ENCODE measurements around the gene G2E3. TPM values are rescaled to one million over a fixed set of nuclear protein-coding genes. Genes with fewer than 3 reads are reported as not detected.

G2E3 gene
- total RNA-seq: 10 to 100 TPM in 6 of 7 donors, 1 to 10 TPM in 1; 8.3 to 20.4 (median 16.5) TPM
- 1 to 10 TPM; 5.5 to 7.9 TPM for polyA plus RNA-seq
- long read RNA-seq, donor 1, partial matches to known transcripts: 33 of 48 reads
- long read RNA-seq, donor 1, other reads (novel, unspliced or antisense): 15 of 48 reads
- long read RNA-seq, donor 2, full-length matches to known transcripts: 12 of 43 reads
- long read RNA-seq, donor 2, partial matches to known transcripts: 31 of 43 reads
- long read RNA-seq, donor 2, other reads (novel, unspliced or antisense): 0 of 43 reads
- long read RNA-seq, donor 3, full-length matches to known transcripts: 20 of 25 reads
- long read RNA-seq, donor 3, partial matches to known transcripts: 0 of 25 reads
- long read RNA-seq, donor 3, other reads (novel, unspliced or antisense): 5 of 25 reads

- intact Hi-C loops (cut with DNase I): no loop called here
- Histone ChIP-seq H3K36me3 (no peaks in the 10 kb centered on the region), H3K27me3 (no peaks in the 10 kb centered on the region), H3K4me1 (ENCODE audit: insufficient read depth) (no peaks in the 10 kb centered on the region), H3K9me3 (no peaks in the 10 kb centered on the region), H3K4me3 (peak within 1 kb of the TSS; percentile 72), H3K27ac (peak within 1 kb of the TSS; percentile 49 to 51)
- WGBS, 3 donors: 0% methylated on average over 62 of the region's 62 CpGs
- no peak for TF ChIP-seq EP300 (IDR thresholded peaks at IDR 0.05)
- peak; percentile 51 for TF ChIP-seq POLR2A (IDR thresholded peaks at IDR 0.05)
- DNase-seq: peak; percentile 80 to 89 (median 82)
Observed at GRCh38 chr14:30558675-30559555, at the start of gene G2E3. Gene G2E3, plus strand, starts transcription at chr14:30559158. Its CDS starts 21,922 bp downstream, at chr14:30581080.

- TF ChIP-seq CTCF (IDR thresholded peaks at IDR 0.05) (no peak), EP300 (IDR thresholded peaks at IDR 0.05) (no peak), POLR2A (IDR thresholded peaks at IDR 0.05) (no peak)
- no peak for DNase-seq
- WGBS, 3 donors: 84 to 90% (median 86%) methylated on average over 2 of the region's 2 CpGs
- no peak overlapping the region for H3K27ac ChIP-seq
- no peaks in the 10 kb centered on the region for H3K36me3 ChIP-seq
- H3K4me3 ChIP-seq: no peak overlapping the region
- no peaks in the 10 kb centered on the region for H3K4me1 ChIP-seq (ENCODE audit: insufficient read depth)
- intact Hi-C loops (cut with DNase I): no loop called here
- H3K9me3 ChIP-seq: no peaks in the 10 kb centered on the region
- no peaks in the 10 kb centered on the region for H3K27me3 ChIP-seq
Observed at GRCh38 chr14:30517737-30518136, 41.2 kb upstream of the G2E3 start.

GRCh38 chr14:30518867-30519560, 39.9 kb upstream of the G2E3 start:
- Histone ChIP-seq H3K27ac (no peak overlapping the region), H3K4me1 (ENCODE audit: insufficient read depth) (no peaks in the 10 kb centered on the region), H3K36me3 (no peaks in the 10 kb centered on the region), H3K9me3 (no peaks in the 10 kb centered on the region), H3K4me3 (no peak overlapping the region), H3K27me3 (no peaks in the 10 kb centered on the region)
- TF ChIP-seq EP300 (IDR thresholded peaks at IDR 0.05): no peak
- no peak for DNase-seq
- 91 to 95% (median 93%) methylated on average over 4 of the region's 4 CpGs for WGBS, 3 donors
- intact Hi-C loops (cut with DNase I): no loop called here

- TF ChIP-seq EP300 (IDR thresholded peaks at IDR 0.05) (no peak), CTCF (IDR thresholded peaks at IDR 0.05) (no peak), POLR2A (IDR thresholded peaks at IDR 0.05) (no peak)
- H3K27me3 ChIP-seq: no peaks in the 10 kb centered on the region
Observed at GRCh38 chr14:30519961-30520360, 39.0 kb upstream of the G2E3 start.

GRCh38 chr14:30520536-30520935, 38.4 kb upstream of the G2E3 start:
- DNase-seq: no peak
- H3K4me3 ChIP-seq: no peak overlapping the region
- H3K27me3 ChIP-seq: no peaks in the 10 kb centered on the region
- no peaks in the 10 kb centered on the region for H3K9me3 ChIP-seq
- no peak for TF ChIP-seq POLR2A (IDR thresholded peaks at IDR 0.05)
- TF ChIP-seq EP300 (IDR thresholded peaks at IDR 0.05): no peak
- no peak for TF ChIP-seq CTCF (IDR thresholded peaks at IDR 0.05)
- H3K4me1 ChIP-seq (ENCODE audit: insufficient read depth): no peaks in the 10 kb centered on the region
- intact Hi-C loops (cut with DNase I): no loop called here
- H3K27ac ChIP-seq: no peak overlapping the region
- WGBS, 3 donors: 85 to 93% (median 87%) methylated on average over 2 of the region's 2 CpGs
- H3K36me3 ChIP-seq: no peaks in the 10 kb centered on the region

More at GRCh38 chr14:30519961-30520360, 39.0 kb upstream of the G2E3 start:
- Histone ChIP-seq H3K36me3 (no peaks in the 10 kb centered on the region), H3K9me3 (no peaks in the 10 kb centered on the region), H3K27ac (no peak overlapping the region), H3K4me3 (no peak overlapping the region), H3K4me1 (ENCODE audit: insufficient read depth) (no peaks in the 10 kb centered on the region)
- no peak for DNase-seq
- WGBS, 3 donors: 91 to 96% (median 94%) methylated on average over 1 of the region's 1 CpG
- intact Hi-C loops (cut with DNase I): no loop called here
